ENCODE results near the gene KLHL22.

The KLHL22 gene

GRCh38 chr22:20442485-20443284, 52.9 kb downstream of the KLHL22 start:
- no peak for DNase-seq

GRCh38 chr22:20441631-20442484, 53.7 kb downstream of the KLHL22 start:
- DNase-seq = no peak

GRCh38 chr22:20440637-20441591, 54.7 kb downstream of the KLHL22 start:
- peak; percentile 30 for DNase-seq

GRCh38 chr22:20439928-20440575, 55.5 kb downstream of the KLHL22 start:
- DNase-seq = peak; percentile 45

- peak; percentile 50 for DNase-seq
These were observed 56.1 kb downstream of the KLHL22 start for GRCh38 chr22:20439556-20439927.

GRCh38 chr22:20438678-20439492, 56.7 kb downstream of the KLHL22 start:
- peak; percentile 78 for DNase-seq

- no peak for DNase-seq
These were observed 57.2 kb downstream of the KLHL22 start for GRCh38 chr22:20438427-20438677.

GRCh38 chr22:20437613-20438426, 57.8 kb downstream of the KLHL22 start, which contains the start of gene SCARF2:
Gene SCARF2 (minus strand): TSS chr22:20437825. CDS start chr22:20437754, 71 bp downstream.
- peak; percentile 81 for DNase-seq

GRCh38 chr22:20436768-20437612, 58.6 kb downstream of the KLHL22 start:
- DNase-seq = no peak

GRCh38 chr22:20436307-20436767, 59.3 kb downstream of the KLHL22 start:
- DNase-seq = peak; percentile 73

- DNase-seq = no peak
These were observed 59.9 kb downstream of the KLHL22 start for GRCh38 chr22:20435436-20436306.

GRCh38 chr22:20434773-20435172, 60.8 kb downstream of the KLHL22 start:
- no peak for DNase-seq

- no peak for DNase-seq
These were observed 61.3 kb downstream of the KLHL22 start for GRCh38 chr22:20434264-20434751.

- DNase-seq = no peak
These were observed 61.8 kb downstream of the KLHL22 start for GRCh38 chr22:20433686-20434241.

GRCh38 chr22:20433191-20433590, 62.4 kb downstream of the KLHL22 start:
- DNase-seq = peak; percentile 38

- DNase-seq = peak; percentile 42
These were observed 63.3 kb downstream of the KLHL22 start for GRCh38 chr22:20432244-20432686.

- DNase-seq = peak; percentile 55
These were observed 63.9 kb downstream of the KLHL22 start for GRCh38 chr22:20431511-20432192.

Measured in islet precursor cell (in vitro differentiated cells).